LoVo (cell line): ENCODE results near the gene CST8.

Source experiments
- DNase-seq: peaks from one replicate; pipeline ENCODE4 v3.0.0-alpha.2; 2016; ENCODE audit warnings: low spot score

The CST8 gene

DNA sequence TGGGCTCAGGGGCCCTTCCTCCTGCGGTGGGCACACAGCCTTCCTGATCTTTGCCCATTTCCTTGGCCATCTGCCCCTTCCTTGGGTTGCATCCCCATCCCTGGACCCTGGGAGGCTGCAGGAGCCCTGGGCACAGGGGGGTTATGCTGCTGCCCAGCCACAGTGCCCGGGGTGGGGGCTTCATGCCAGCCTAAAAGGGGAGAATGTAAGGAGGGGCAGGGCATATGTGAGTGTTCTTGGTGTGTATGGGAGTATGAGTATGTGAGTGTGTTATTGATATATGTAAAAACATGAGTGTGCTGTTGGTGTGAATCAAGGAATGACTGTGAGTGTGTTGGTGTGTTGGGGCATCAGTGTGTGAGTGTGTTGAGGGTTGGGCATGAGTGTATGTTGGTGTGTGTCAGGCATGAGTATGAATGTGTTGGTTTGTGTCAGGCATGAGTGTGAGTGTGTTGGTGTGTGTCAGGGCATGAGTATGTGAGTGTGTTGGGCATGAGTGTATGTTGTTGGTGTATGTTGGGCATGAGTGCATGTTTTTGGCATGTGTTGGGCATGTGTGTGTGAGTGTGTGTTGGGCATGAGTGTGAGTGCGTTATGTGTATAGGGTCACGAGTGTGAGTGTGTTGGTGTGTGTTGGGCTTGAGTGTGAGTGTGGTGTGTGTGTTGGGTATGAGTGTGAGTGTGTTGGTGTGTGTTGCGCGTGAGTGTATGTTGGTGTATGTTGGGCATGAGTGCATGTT is 14.7 kb upstream of the CST8 start:
- no peak for DNase-seq

DNA sequence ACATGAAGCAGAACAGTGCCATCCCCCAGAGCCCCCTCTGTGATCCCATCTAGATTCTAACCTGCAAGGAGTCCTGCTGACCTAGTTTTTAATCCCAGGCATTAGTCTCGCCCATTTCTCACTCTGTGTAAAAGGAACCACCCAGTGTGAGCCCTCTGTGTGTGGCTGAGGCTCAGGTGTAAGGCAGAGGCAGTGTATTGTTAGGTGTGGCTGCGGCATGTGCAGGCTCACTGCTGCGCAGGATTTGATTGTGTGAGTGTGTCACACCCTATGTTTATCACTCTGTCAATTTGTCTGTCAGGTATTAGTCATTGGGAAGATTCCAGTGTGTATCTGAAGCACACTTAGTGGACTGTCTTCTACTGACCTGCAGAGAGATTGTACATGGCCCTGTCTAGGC is 13.7 kb upstream of the CST8 start:
- DNase-seq: no peak

DNA sequence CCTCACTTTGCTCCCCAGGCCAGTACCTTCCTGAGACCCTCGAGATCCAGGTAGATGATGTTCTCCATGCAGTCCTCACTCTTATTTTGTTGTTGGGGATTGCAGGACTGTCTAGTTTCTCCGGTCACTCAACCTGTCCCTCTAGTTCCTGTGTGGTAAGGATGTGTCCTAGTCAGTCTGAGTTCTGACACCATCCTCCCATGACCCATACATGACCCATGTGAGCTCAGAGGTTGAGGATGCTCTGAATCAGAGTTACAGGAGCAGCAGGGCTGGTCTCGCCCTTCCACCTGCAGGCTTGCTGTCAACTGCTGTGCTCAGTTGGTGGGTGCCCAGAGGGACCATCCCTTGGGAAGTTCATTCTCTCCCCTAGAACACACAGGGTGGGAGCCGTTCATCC is 11.9 kb upstream of the CST8 start:
- no peak for DNase-seq

DNA sequence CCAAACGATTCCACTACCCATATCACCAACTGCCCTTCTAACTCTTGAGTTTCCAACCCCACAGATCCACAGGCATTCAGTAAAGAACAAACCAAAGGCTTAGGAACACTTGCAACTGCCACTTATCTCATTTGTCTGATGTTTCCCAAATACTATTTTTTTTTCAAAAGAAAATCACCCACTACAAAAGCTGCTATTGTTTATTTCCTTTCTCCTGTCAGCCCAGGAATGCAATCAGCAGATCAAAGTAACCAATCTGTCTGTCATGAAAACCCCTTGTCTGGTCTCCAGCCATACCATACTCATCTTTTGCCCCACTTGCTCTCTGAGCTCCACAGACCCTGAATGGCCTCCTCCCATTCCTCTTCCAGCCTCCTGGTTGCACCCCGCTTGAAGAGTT is 8.8 kb upstream of the CST8 start:
- no peak for DNase-seq

DNA sequence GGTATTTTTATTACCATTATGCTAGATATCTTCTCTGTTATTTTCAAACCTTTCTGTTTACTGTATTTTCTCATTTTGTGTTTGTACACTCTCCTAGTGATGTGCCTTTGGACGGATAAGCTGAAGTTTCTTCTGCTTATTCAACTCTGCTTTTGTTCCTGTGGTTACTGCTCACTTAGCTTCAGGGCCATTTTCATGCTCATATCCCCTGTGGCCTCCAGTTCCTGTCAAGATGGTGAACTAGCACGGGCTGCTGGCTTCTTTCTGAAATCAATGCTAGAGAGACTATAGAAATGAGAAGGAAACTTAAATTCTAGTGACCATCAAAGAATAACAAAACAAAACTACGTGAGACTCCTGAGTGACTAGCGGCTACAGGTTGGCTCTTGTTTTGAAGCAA is 6.8 kb upstream of the CST8 start:
- no peak for DNase-seq

DNA sequence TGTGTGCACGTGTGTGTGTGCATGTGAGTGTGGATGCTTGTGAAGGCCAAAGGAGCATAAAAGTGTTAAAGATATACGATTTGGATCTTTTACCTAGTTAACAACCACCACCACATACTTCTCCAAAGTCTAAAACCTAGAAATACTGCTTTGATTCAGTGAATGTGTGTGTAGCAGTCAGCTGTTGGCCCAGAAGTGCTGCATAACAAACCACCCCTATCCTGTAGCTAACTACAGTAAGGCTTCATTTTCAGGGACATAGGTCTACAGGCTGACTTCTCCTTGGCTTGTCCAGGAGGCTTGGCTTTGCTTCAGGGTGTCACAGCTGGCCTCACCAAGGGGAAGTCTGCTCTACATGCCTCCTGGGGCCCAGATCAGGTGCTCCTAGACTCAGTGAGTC is 2.4 kb upstream of the CST8 start:
- no peak for DNase-seq

DNA sequence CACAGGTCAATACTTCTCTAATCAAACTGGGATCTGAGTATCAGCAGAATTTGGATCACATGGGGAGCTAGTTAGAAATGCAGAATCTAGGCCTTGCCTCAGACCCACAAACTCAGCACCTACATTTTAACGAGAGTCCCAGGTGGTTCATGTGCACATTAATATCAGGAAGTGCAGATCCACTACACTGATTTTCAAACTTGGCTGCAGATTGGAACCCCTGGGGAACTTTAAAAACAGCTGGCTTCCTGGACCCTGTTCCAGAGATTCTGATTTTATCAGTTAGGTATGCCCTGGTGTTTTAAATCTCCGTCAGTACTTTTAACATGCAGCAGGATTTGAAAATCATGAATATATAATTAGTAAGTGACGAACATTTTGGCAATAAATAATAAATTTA is 1.9 kb upstream of the CST8 start:
- DNase-seq: no peak

DNA sequence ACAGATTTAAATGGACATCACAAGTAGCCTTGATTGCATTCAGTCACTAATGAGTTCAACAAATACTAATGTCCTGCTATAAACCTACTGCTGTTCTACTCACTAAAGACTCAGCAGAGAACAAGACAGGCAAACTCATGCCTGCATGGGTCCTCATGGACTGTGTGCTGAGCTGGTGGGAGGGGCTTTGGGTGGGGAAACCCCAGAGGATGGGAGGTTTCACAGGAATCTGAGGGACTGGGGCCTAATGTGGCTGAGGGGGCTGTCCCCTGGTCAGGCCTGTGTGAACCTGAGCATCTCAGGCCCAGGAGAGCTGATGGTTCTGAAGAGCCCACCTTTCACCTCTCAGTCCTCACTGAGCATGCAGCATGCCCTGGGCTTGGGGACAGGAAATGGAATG is 1.4 kb downstream of the CST8 start:
- DNase-seq: no peak

DNA sequence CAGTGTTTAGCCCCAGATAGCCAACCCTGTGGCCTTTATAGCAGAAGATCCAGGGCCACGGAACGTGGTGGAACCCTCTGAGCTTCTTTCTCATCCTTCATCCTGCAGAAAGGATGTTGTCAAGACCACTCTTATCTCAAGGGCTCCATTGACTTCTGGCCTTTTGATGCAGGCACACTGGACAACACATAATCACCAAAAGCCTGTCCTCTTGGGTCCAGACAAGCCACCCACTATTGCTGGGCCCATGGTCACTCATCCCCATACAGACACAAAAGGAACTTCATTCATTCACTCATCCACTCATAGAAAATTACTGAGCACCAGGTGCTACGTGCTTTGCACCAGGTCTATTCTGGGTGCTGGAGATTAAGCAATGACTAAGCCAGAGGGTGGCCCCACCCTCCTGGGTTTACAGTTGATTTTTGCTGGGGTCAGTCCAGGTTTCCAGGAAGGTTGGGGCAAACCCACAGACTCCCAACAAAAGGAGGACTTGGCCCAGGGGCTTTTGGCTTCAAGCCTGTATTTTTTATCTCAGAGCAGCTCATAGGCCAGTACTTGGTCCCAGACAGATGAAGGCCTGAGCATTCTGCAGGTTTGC is 2.4 kb downstream of the CST8 start:
- DNase-seq: no peak

DNA sequence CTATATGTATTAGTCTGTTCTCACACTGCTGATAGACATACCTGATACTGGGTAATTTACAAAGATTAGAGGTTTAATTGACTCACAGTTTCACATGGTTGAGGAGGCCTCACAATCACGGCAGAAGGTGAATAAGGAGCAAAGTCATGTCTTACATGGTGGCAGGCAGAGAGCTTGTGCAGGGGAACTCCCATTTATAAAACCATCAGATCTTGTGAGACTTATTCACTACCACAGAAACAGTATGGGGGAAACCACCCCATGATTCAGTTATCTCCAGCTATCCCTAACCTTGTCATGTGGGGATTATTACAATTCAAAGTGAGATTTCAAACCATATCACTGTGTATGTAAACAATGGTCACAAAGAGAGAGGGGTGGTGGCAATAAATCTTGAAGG is 6.6 kb downstream of the CST8 start:
- no peak for DNase-seq

DNA sequence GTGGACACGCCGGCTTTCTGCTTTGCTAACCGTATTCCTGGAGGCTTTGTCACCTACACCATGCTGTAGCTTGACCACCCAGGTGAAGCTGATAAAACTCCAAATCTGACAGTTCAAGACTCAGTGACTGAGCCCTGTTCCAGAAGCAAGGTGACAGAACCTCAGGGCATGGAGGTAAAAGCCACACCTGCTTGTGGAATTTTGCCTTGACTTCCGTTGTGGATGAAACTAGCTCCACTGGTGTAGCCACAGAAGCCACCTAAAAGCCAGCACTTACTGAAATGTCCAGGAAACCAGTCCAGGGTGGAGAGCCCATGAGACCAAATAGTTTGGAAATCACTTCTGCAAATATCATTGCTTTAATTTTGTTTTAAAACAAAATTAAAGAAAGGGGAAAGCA is 11.0 kb downstream of the CST8 start:
- no peak for DNase-seq

DNA sequence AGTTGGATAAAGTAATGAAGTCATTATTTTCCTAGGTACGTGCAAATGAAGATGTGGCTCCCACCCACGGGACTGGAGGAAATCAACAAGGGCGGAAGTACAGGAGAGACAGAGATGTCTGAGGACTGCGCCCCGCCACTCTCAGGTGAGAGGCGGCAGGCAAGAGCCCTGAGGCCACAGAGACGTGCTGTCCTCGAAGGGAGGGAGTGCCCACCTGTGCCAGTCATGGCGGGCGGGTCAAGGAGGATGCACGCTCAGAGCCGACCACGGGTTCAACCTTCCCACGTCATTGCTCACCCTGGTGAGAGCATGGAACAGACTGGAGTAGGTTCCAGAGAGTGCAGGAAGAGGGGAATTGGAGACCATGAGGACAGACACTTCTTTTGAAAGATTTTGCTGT is 12.7 kb downstream of the CST8 start:
- DNase-seq: no peak

DNA sequence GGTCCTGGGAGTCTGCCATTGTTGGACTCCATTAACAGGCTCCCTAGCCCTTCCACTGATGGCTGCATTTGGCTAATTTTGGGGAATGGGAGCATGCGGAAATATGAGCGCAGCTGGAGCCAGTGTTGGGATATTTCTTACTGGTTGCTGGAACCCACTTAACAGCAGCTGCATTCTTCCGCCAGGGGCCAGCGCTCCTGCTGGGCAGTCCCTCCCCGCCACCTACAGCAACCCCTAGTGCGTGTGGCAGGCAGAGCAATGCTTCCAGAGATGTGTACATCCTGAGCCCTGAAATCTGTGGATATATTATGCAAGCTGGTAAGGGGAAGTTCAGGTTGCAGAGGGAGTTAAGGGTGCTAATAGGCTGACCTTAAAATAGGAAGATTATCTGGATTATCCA is 16.4 kb downstream of the CST8 start:
- DNase-seq: no peak

DNA sequence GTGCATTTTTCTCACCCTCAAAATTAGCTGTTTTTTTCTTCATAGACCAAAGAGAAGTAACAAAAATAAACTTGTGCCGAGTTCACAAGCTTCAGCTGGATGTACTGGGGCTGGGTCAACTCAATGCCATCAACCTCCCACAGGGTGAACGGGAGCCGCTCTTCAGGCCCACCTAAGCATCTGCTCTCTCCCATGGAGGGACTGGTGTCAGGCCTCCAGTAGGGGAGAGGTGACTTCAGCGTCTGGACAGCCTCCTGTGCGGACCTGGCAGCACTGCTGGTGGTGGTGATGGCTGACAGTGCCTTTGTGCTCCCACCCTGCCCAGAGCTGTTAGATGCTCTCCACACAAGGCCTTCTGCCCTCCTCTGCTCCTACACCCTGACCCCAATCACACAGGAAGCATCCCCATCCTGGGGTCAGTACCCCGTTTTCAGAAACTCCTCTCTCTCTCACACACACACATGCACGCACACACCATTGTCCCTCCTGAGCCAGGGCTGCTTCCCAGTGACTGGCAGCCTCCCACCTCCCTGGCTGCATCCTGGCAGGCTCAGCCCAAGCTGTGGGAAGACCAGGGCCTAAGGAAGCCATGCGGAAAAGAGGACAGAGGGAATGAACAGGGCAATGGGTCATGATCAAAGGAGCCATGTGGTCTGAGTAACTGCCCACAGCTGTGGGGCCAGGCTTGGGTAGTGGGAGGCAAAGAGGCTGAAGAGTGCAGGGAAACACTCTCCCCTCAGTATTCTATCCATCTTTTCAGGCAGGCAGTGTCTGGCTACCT is 17.7 kb downstream of the CST8 start:
- no peak for DNase-seq

DNA sequence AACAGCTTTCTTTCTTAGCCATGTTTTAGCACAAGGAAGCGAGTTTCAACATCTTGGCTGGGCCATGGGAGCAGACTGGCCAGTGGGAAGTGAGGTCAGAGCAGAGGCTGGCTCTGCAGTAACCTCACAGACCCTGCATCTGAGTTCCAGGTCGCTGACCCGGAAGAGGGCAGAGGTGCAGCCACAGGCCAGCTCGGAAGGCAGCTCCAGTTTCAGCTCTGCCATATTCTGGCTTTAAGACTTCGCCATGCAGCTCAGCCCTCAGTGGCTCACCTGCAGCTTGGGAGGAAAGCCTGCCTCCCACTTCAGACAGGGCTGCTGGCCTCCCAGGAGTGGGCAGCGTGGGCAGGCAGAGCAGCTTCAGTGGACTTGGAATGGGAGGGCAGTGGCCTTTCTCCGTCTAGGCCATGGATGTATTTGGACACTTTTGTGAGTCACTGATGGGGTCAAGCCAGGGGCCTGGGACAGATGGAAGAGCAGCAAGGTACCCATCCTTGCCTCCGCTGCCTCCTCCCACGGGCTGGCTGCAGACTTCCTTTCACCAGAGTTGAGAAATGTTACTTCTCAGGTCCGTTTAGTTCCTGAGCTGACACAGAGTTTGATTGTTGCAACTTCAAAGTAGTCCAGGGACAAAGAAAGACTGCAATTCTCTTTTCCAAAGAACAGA is 18.5 kb downstream of the CST8 start:
- DNase-seq: no peak

DNA sequence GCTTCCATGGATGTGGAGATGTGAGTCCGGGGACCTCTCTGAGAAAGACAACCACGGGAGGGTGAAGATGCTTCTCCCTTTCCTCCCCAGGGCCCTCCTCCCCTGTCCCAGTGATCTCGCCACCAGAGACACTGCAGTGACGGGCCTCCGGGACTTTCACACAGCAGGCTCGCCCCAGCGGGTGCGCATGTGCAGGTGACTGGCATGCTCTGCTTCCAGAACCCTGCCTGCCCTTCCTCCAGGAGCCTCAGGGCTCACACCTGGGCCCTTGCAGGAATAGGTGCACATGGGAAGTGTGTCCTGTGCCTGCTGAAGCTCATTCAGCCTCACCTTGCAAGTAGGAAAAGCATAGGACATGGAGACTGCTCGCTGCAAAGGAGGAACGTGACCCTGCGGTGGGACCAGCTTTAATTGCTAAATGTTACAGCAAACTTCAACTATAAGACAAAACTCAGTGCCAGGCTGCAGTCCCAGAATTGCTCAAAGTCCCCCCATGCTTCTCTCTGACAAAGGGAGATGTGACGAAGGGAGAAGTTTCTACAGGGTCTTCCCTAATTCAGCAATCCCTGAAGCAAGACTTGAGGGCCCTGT is 19.2 kb downstream of the CST8 start:
- DNase-seq: no peak

DNA sequence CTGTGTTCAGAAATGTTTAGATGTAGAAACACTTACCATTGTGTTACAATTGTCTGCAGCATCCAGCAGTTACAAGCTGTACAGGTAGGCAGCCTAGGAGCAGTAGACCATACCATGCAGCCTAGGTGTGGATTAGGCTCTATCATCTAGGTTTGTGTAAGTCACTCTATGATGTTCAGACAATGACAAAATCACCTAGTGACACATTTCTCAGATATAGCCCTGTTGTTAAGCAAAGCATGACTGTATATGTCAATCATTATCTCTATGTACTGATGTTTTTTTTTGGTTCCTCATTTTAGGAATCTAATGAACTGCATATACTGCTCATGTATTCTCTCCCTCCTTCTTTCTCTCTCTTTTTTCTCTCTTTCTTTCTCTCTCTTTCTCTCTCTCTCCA is 22.2 kb downstream of the CST8 start:
- DNase-seq: no peak

DNA sequence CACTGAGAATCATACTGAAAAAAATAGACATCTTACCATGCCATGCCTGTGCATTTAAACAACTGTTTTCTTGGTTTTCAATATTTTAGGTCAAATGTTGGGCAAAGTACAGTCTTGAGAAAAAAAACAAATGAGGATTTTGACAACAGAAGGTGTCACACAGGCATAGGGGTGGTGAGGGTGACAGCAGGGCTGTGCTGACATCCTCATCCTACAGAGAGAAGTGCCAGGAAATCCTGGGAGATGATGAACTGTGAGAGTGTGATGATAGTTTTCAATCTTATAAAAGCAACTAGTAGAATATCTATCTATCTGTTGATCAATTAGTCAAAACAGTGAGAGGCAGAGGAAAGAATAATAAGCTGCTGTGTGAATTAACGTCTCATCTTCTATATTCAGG is 23.9 kb downstream of the CST8 start:
- DNase-seq: no peak

DNA sequence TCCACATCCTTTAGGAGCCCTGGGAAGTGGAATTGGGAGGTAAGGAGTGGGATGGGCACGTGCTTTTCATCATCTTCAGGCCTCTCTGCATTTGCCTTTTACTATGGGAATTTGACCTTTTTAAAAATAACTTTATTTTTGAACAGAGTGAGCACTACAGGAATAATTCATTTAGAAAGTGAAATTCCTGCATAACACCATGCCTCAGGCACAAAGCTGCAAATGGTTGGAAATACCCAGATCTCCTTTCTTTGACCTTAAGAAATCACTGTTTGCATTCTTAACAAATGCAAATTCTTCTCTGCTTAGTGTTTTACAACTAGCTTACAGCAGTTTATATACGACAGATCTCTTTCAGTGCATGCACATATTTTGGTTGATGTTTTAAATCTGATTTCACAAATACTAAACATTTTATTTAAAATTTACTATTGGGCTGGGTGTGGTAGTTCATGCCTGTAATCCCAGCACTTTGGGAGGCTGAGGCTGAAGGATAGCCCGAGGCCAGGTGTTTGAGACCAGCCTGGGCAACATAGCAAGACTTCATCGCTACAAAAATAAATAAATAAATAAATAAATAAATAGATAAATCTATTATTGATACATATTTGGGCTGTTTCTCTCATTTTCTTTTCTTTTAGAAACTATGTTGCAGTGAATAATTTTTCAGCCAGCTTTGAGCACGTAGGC is 24.5 kb downstream of the CST8 start:
- no peak for DNase-seq

DNA sequence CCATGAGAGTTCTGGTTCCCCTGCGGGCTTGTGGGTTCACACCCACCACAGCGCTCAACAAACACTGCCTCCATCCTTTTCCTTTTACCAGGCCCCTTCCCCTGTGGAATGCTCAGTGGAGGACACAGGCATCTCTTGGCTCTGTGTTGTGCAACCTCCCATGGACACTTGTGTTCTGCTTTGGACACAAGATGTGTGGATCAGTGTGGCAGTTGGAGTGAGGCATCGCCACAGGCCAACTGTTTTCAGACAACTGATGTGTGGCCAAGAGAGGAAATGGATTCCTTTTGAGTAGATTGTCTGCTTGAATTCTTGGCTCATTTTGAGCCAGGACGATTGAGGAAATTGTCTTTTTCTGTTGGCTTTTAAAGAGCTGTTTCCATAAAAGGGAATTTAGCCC is 26.8 kb downstream of the CST8 start:
- no peak for DNase-seq

DNA sequence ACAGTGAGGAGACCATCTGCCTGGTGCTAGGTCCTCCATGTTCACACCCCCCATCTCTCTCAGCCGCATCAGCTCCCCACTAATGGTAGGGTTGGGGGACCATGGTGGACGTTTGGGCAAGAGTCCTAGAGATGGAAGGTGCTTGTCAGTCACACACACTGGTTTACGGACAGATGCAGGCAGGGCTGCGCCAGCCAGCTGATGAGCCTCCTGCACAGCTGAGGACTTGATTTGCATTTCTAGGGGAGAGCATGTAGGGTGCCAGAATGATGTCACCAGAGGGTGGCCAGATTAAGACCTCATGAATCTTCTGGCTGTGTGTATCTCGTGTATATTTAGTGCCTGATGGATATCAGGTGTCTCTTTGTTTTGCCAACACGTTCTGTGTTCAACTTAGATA is 28.6 kb downstream of the CST8 start:
- no peak for DNase-seq

DNA sequence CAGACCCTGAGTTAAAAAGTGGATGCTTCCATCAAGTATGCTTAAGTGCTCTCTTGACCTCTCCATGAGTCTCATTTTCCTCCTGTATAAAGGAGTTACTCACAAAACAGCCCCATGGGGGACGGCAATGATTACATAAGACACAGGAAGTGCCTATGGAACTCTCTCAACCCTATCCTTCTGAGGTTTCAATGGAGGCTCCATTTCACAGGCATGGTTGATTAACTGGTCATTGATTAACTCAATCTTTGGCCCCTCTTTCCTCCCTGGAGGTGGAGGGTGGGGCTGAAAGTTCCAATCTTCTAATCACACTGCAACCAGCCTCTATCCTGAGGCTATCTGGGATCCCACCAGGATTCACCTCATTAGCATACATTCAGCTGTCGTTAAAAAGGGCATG is 29.3 kb downstream of the CST8 start:
- DNase-seq: no peak
